ENCODE data around the gene SKOR2. TPM values are rescaled to one million over a fixed set of nuclear protein-coding genes. Genes with fewer than 3 reads are reported as not detected.

SKOR2 gene
- total and polyA plus RNA-seq, 2 donors (not counting 1 experiment from before 2014, with no cell fraction given): not detected

DNA sequence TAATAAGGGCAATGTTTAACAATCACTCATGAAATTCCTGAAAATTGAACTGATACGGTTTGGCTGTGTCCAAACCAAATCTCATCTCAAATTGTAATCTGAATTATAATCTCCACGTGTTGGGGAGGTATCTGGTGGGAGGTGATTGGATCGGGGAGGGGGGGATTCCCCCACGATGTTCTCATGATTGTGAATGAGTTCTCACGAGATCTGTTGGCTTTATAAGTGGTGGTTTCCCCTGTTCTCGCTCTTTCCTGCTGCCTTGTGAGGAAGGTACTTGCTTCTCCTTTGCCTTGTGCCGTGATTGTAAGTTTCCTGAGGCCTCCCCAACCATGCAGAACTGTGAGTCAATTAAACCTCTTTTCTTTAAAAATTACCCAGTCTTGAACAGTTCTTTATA is 34.0 kb upstream of the SKOR2 start:
- peaks cover 23% of the 10 kb centered on the region for H3K27me3 Mint-ChIP-seq
- H3K4me2 ChIP-seq (replicated peaks; ENCODE audit: low read depth, low read length, poor library complexity, severe bottlenecking): no peak overlapping the region
- no peak for ATAC-seq (ENCODE audit: low read depth)
- no peak for DNase-seq
- H2AFZ ChIP-seq (ENCODE audit: insufficient read depth, low read depth, low read length, poor library complexity, severe bottlenecking): no peak overlapping the region
- H3K4me1 Mint-ChIP-seq: peaks cover 13% of the 10 kb centered on the region
- H3K4me1 ChIP-seq (ENCODE audit: control insufficient read depth in 2 of 2, insufficient read depth in 2 of 2, low read length in 2 of 2): no peaks in the 10 kb centered on the region
- H3K9ac ChIP-seq (ENCODE audit: low read length): no peak overlapping the region
- no peak overlapping the region for H3K4me3 ChIP-seq (ENCODE audit: control extremely low read depth in 1 of 5, extremely low read depth in 1 of 5, insufficient read depth in 1 of 5, low read depth in 2 of 5, low read length in 4 of 5)
- ChIA-PET POLR2A (no interaction called here), CTCF (no interaction called here)
- H3K27me3 ChIP-seq (replicated peaks in 1 of 4; ENCODE audit: control extremely low read depth in 1 of 4, control insufficient read depth in 3 of 4, insufficient read depth in 4 of 4, low read length in 3 of 4): peaks cover 0 to 9% (median 0%) of the 10 kb centered on the region in 4 experiments
- WGBS (ENCODE audit: insufficient coverage): 65% methylated on average over 5 of the region's 7 CpGs
- H4K20me1 ChIP-seq (ENCODE audit: control insufficient read depth, insufficient read depth, low read length, poor library complexity, severe bottlenecking): no peaks in the 10 kb centered on the region
- TF ChIP-seq EZH2 (IDR thresholded peaks at IDR 0.05; ENCODE audit: borderline replicate concordance, insufficient read depth, low read depth, low read length, poor library complexity, severe bottlenecking): no peak
- TF ChIP-seq, protein P1, sequence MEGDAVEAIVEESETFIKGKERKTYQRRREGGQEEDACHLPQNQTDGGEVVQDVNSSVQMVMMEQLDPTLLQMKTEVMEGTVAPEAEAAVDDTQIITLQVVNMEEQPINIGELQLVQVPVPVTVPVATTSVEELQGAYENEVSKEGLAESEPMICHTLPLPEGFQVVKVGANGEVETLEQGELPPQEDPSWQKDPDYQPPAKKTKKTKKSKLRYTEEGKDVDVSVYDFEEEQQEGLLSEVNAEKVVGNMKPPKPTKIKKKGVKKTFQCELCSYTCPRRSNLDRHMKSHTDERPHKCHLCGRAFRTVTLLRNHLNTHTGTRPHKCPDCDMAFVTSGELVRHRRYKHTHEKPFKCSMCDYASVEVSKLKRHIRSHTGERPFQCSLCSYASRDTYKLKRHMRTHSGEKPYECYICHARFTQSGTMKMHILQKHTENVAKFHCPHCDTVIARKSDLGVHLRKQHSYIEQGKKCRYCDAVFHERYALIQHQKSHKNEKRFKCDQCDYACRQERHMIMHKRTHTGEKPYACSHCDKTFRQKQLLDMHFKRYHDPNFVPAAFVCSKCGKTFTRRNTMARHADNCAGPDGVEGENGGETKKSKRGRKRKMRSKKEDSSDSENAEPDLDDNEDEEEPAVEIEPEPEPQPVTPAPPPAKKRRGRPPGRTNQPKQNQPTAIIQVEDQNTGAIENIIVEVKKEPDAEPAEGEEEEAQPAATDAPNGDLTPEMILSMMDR (IDR thresholded peaks at IDR 0.05): no peak
- H3K79me2 ChIP-seq (ENCODE audit: control insufficient read depth, insufficient read depth, low read length): no peaks in the 10 kb centered on the region
- peaks cover 0 to 4% (median 2%) of the 10 kb centered on the region in 3 donors for H3K9me3 ChIP-seq (ENCODE audit: control extremely low read depth in 1 of 3, control insufficient read depth in 2 of 3, insufficient read depth in 1 of 3, low read length in 2 of 3)
- H3K9me3 Mint-ChIP-seq (ENCODE audit: insufficient read depth): peaks cover 4% of the 10 kb centered on the region
- intact Hi-C loops (cut with micrococcal nuclease): no loop called here
- H3K27ac ChIP-seq (ENCODE audit: low read length in 2 of 2): no peak overlapping the region
- no peaks in the 10 kb centered on the region for H3K36me3 ChIP-seq (replicated peaks in 1 of 2; ENCODE audit: control extremely low read depth in 1 of 2, control insufficient read depth in 1 of 2, extremely low read depth in 1 of 2, insufficient read depth in 2 of 2, low read length in 1 of 2)
- no peak overlapping the region for H3K4me3 Mint-ChIP-seq
- no peak overlapping the region for H3K27ac Mint-ChIP-seq

DNA sequence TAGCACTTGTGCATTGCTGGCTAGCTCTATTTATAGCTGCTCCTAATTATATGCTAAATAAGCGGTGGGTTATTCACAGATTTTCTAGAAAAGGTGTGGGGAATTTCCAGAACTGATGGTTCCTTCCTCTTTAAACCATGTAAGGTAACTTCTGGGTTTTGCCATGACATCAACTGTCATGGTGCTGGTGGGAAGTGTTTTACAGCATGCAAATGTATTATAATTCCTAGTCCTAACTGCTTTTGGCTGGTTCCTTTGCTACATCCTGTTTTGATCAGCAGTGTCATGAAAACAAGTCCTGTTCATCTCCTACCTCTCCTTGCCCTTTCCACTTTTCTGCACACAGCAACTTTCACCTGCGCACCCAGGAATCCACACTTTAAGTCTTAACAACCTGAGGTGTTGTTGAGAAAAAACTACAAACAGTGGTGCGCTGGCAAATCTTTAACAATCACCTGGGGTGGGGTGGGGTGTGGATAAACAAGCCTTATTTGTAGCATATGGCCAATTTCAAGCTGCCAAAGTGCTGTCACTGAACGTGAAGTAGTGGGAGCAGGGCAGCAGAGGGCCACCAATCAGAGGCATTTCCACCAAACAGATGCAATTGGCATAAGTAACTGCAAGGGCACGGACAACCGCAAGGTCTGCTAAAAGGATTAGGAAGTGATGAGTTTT is 33.4 kb upstream of the SKOR2 start:
- CTCF ChIA-PET: no interaction called here
- peak; percentile 39 for ATAC-seq (ENCODE audit: low read depth)

More for the DNA sequence above, 33.4 kb upstream of the SKOR2 start:
- H3K27me3 Mint-ChIP-seq: peaks cover 20% of the 10 kb centered on the region
- POLR2A ChIA-PET: no interaction called here
- peaks cover 4% of the 10 kb centered on the region for H3K9me3 Mint-ChIP-seq (ENCODE audit: insufficient read depth)
- H3K27me3 ChIP-seq (replicated peaks in 1 of 4; ENCODE audit: control extremely low read depth in 1 of 4, control insufficient read depth in 3 of 4, insufficient read depth in 4 of 4, low read length in 3 of 4): peaks cover 0 to 9% (median 0%) of the 10 kb centered on the region in 4 experiments
- peaks cover 0 to 4% (median 2%) of the 10 kb centered on the region in 3 donors for H3K9me3 ChIP-seq (ENCODE audit: control extremely low read depth in 1 of 3, control insufficient read depth in 2 of 3, insufficient read depth in 1 of 3, low read length in 2 of 3)
- H4K20me1 ChIP-seq (ENCODE audit: control insufficient read depth, insufficient read depth, low read length, poor library complexity, severe bottlenecking): no peaks in the 10 kb centered on the region
- H3K27ac ChIP-seq (ENCODE audit: low read length in 2 of 2): no peak overlapping the region
- no peak overlapping the region for H3K27ac Mint-ChIP-seq
- no peak overlapping the region for H3K4me2 ChIP-seq (replicated peaks; ENCODE audit: low read depth, low read length, poor library complexity, severe bottlenecking)
- intact Hi-C loops (cut with micrococcal nuclease): no loop called here
- no peaks in the 10 kb centered on the region for H3K36me3 ChIP-seq (replicated peaks in 1 of 2; ENCODE audit: control extremely low read depth in 1 of 2, control insufficient read depth in 1 of 2, extremely low read depth in 1 of 2, insufficient read depth in 2 of 2, low read length in 1 of 2)
- H2AFZ ChIP-seq (ENCODE audit: insufficient read depth, low read depth, low read length, poor library complexity, severe bottlenecking): no peak overlapping the region
- no peaks in the 10 kb centered on the region for H3K79me2 ChIP-seq (ENCODE audit: control insufficient read depth, insufficient read depth, low read length)
- H3K9ac ChIP-seq (ENCODE audit: low read length): no peak overlapping the region
- no peaks in the 10 kb centered on the region for H3K4me1 ChIP-seq (ENCODE audit: control insufficient read depth in 2 of 2, insufficient read depth in 2 of 2, low read length in 2 of 2)
- TF ChIP-seq, protein P1 (IDR thresholded peaks at IDR 0.05): no peak
- TF ChIP-seq EZH2 (IDR thresholded peaks at IDR 0.05; ENCODE audit: borderline replicate concordance, insufficient read depth, low read depth, low read length, poor library complexity, severe bottlenecking): no peak
- peaks cover 13% of the 10 kb centered on the region for H3K4me1 Mint-ChIP-seq
- DNase-seq: no peak
- WGBS (ENCODE audit: insufficient coverage): 44% methylated on average over 2 of the region's 6 CpGs
- H3K4me3 Mint-ChIP-seq: no peak overlapping the region
- H3K4me3 ChIP-seq (ENCODE audit: control extremely low read depth in 1 of 5, extremely low read depth in 1 of 5, insufficient read depth in 1 of 5, low read depth in 2 of 5, low read length in 4 of 5): no peak overlapping the region
